Stimulated activated CD4-positive, alpha-beta T cell treated with anti-CD3 and anti-CD28 coated beads, Interleukin-15, amount 100 ng/mL, for 24 hours (primary cell): ENCODE measurements around the gene MBIP.

Experiments used
- DNase-seq: peaks from one replicate; pipeline ENCODE4 v3.0.0-alpha.2; 2020

MBIP gene

GRCh38 chr14:36306836-36307235 lies 13.6 kb downstream of the MBIP start:
- DNase-seq: no peak

GRCh38 chr14:36304895-36305294 lies 15.5 kb downstream of the MBIP start:
- no peak for DNase-seq

- no peak for DNase-seq
Observed at GRCh38 chr14:36303960-36304359, 16.5 kb downstream of the MBIP start.

- DNase-seq: no peak
Observed at GRCh38 chr14:36302823-36303222, 17.6 kb downstream of the MBIP start.

- DNase-seq: no peak
Observed at GRCh38 chr14:36301159-36301558, 19.3 kb downstream of the MBIP start.

- no peak for DNase-seq
Observed at GRCh38 chr14:36300337-36300736, 20.1 kb downstream of the MBIP start.

GRCh38 chr14:36295642-36296627 lies 24.5 kb downstream of the MBIP start:
- no peak for DNase-seq

- DNase-seq: no peak
Observed at GRCh38 chr14:36294543-36294942, 25.9 kb downstream of the MBIP start.

GRCh38 chr14:36293824-36294223 lies 26.6 kb downstream of the MBIP start:
- DNase-seq: no peak

GRCh38 chr14:36289954-36290353 lies 30.5 kb downstream of the MBIP start:
- DNase-seq: no peak

GRCh38 chr14:36288496-36288895 lies 31.9 kb downstream of the MBIP start:
- no peak for DNase-seq

- no peak for DNase-seq
Observed at GRCh38 chr14:36284971-36285595, 35.4 kb downstream of the MBIP start.

- no peak for DNase-seq
Observed at GRCh38 chr14:36281309-36281708, 39.1 kb downstream of the MBIP start.

- DNase-seq: no peak
Observed at GRCh38 chr14:36279306-36280190, 40.9 kb downstream of the MBIP start.

- no peak for DNase-seq
Observed at GRCh38 chr14:36275741-36276140, 44.7 kb downstream of the MBIP start.

- DNase-seq: peak; percentile 47
Observed at GRCh38 chr14:36271939-36272907, 48.2 kb downstream of the MBIP start.

- DNase-seq: no peak
Observed at GRCh38 chr14:36271222-36271621, 49.2 kb downstream of the MBIP start.

- DNase-seq: no peak
Observed at GRCh38 chr14:36270191-36270590, 50.2 kb downstream of the MBIP start.

GRCh38 chr14:36268121-36268520 lies 52.3 kb downstream of the MBIP start:
- no peak for DNase-seq

GRCh38 chr14:36264595-36264994 lies 55.8 kb downstream of the MBIP start:
- no peak for DNase-seq

GRCh38 chr14:36264107-36264506 lies 56.3 kb downstream of the MBIP start:
- DNase-seq: no peak
